ENCODE data around the gene CSRP3.

Gene CSRP3

DNA sequence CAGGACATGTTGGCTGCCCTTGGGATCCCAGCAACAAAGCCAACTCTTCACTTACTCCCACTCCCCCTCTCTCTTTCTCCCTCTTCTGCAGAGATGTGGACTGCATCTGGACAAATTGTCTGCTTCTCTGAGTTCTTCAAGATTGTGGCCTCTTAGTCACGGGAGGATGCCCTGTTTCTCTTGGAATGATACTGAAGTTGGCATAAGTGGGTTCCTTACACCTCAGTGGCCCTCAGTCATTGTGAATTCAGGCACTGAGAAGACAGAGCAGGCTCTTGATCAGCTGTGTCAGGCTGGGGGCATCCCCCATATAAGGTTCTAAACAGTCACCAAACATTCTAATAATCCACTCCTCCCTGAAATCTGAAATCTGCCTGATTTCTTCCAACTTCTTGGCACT, 45.0 kb upstream of the CSRP3 start:
- H3K4me3 ChIP-seq (ENCODE audit: low read depth, low read length): no peak overlapping the region
- ChIA-PET CTCF (interaction anchor here (0.7 to 3.2 kb wide), 3 partner anchors 10 to 311 kb away, joined by 3 to 13 read pairs (median 4); no protein-coding TSS in a partner anchor), POLR2A (no interaction called here)
- no peaks in the 10 kb centered on the region for H3K4me1 ChIP-seq (ENCODE audit: control insufficient read depth, insufficient read depth, low read length)
- TF ChIP-seq ZNF530 (tag by site-specific recombination; IDR thresholded peaks at IDR 0.05; ENCODE audit: low read depth) (no peak), ZNF549 (tag by site-specific recombination; IDR thresholded peaks at IDR 0.05) (no peak), ZNF660 (tag by site-specific recombination; IDR thresholded peaks at IDR 0.05) (no peak), ZNF175 (tag by site-specific recombination; IDR thresholded peaks at IDR 0.05) (no peak), ZNF580 (tag by site-specific recombination; IDR thresholded peaks at IDR 0.05) (no peak), ZNF2 (tag by site-specific recombination; IDR thresholded peaks at IDR 0.05) (no peak), ZNF211 (tag by site-specific recombination; IDR thresholded peaks at IDR 0.05; ENCODE audit: low read depth) (no peak), ZNF768 (tag by site-specific recombination; IDR thresholded peaks at IDR 0.05) (no peak), SP7 (tag by site-specific recombination; IDR thresholded peaks at IDR 0.05) (no peak), ZNF837 (tag by site-specific recombination; IDR thresholded peaks at IDR 0.05) (no peak), PRDM10 (tag by site-specific recombination; IDR thresholded peaks at IDR 0.05) (no peak), ZNF701 (tag by site-specific recombination; IDR thresholded peaks at IDR 0.05) (no peak), ZNF146 (tag by site-specific recombination; IDR thresholded peaks at IDR 0.05) (no peak), ZNF274 (IDR thresholded peaks at IDR 0.05; ENCODE audit: low read length) (no peak), ZNF274 (tag by site-specific recombination; IDR thresholded peaks at IDR 0.05; ENCODE audit: borderline replicate concordance) (no peak), ZNF664 (tag by site-specific recombination; IDR thresholded peaks at IDR 0.05) (no peak)
- TF ChIP-seq, protein P1, sequence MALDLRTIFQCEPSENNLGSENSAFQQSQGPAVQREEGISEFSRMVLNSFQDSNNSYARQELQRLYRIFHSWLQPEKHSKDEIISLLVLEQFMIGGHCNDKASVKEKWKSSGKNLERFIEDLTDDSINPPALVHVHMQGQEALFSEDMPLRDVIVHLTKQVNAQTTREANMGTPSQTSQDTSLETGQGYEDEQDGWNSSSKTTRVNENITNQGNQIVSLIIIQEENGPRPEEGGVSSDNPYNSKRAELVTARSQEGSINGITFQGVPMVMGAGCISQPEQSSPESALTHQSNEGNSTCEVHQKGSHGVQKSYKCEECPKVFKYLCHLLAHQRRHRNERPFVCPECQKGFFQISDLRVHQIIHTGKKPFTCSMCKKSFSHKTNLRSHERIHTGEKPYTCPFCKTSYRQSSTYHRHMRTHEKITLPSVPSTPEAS (tag by site-specific recombination; IDR thresholded peaks at IDR 0.05): no peak
- H3K36me3 ChIP-seq (ENCODE audit: control insufficient read depth in 2 of 2, insufficient read depth in 1 of 2, low read length in 2 of 2): no peaks in the 10 kb centered on the region
- no peak overlapping the region for H3K27ac ChIP-seq (ENCODE audit: extremely low read depth, low read depth, low read length)
- H3K9me3 ChIP-seq (ENCODE audit: control insufficient read depth, insufficient read depth, low read depth, low read length): no peaks in the 10 kb centered on the region

DNA sequence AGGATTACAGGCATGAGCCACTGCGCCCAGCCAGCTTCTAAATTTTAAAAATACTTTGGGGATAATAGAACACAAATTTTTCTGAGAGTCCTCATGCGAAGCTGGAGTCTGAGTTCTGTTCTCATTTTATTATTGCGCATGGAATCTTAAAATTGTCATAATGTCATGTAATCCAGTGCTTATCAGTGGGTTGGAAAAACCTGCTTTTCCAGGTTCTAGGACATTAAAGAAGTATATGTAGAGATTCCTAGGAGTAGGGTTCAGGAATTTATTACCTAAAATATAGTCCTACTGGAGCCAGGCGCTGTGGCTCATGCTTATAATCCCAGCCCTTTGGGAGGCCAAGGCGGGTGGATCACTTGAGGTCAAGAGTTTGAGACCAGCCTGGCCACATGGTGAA, 43.6 kb upstream of the CSRP3 start:
- ChIA-PET POLR2A (no interaction called here), CTCF (interaction anchor here (0.6 to 3.2 kb wide), 2 partner anchors 14 to 113 kb away, joined by 3 to 13 read pairs; no protein-coding TSS in a partner anchor)
- Histone ChIP-seq H3K36me3 (ENCODE audit: control insufficient read depth in 2 of 2, insufficient read depth in 1 of 2, low read length in 2 of 2) (no peaks in the 10 kb centered on the region), H3K9me3 (ENCODE audit: control insufficient read depth, insufficient read depth, low read depth, low read length) (no peaks in the 10 kb centered on the region), H3K4me3 (ENCODE audit: low read depth, low read length) (no peak overlapping the region), H3K27ac (ENCODE audit: extremely low read depth, low read depth, low read length) (no peak overlapping the region), H3K4me1 (ENCODE audit: control insufficient read depth, insufficient read depth, low read length) (no peaks in the 10 kb centered on the region)
- TF ChIP-seq CTCF (tag by site-specific recombination; IDR thresholded peaks at IDR 0.05): no peak
- TF ChIP-seq, protein P2, sequence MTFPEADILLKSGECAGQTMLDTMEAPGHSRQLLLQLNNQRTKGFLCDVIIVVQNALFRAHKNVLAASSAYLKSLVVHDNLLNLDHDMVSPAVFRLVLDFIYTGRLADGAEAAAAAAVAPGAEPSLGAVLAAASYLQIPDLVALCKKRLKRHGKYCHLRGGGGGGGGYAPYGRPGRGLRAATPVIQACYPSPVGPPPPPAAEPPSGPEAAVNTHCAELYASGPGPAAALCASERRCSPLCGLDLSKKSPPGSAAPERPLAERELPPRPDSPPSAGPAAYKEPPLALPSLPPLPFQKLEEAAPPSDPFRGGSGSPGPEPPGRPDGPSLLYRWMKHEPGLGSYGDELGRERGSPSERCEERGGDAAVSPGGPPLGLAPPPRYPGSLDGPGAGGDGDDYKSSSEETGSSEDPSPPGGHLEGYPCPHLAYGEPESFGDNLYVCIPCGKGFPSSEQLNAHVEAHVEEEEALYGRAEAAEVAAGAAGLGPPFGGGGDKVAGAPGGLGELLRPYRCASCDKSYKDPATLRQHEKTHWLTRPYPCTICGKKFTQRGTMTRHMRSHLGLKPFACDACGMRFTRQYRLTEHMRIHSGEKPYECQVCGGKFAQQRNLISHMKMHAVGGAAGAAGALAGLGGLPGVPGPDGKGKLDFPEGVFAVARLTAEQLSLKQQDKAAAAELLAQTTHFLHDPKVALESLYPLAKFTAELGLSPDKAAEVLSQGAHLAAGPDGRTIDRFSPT (tag by site-specific recombination; IDR thresholded peaks at IDR 0.05): no peak

Measured in HEK293 (cell line).